HG03442 (cell line): ENCODE measurements around the gene ARL6IP5.

ENCODE experiments used
- ATAC-seq: cut with Tn5 transposase; IDR thresholded peaks from one replicate; pipeline ENCODE4 v1.9.1; 2021; ENCODE audit warnings: mild to moderate bottlenecking, moderate library complexity; ENCODE audit not compliant: unreplicated experiment

ARL6IP5 gene, protein sequence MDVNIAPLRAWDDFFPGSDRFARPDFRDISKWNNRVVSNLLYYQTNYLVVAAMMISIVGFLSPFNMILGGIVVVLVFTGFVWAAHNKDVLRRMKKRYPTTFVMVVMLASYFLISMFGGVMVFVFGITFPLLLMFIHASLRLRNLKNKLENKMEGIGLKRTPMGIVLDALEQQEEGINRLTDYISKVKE

DNA sequence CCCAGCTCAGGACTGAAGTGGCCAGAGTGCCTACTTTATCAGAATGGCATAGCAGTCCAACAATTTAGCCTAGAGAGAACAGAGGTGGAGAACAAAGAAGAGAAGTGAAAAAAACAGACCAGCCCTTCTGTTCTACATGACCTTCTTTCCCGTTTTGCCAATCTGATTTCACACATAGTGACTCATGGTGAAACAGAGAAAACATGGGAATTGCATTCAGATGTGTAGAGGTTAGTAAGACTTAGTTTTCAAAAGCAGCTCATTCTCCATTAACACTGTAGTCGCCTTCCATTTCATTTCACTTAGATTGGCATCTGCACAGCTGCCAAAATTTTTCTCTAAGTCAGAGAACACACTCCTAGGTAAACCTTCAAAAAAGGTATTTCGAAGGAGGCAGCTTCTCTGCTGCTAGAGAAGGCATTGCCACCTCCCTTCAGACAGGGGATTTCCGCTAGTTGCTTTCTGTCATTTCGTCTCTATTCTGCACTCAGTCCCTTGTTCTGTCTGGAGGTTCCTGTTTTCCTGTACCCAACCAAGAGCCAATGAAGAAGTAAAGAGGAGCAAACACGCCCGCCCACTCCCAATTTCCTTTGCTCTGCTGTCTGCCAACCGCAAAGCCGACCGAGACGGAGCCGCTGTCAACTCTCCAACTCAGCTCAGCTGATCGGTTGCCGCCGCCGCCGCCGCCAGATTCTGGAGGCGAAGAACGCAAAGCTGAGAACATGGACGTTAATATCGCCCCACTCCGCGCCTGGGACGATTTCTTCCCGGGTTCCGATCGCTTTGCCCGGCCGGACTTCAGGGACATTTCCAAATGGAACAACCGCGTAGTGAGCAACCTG is at the start of gene ARL6IP5:
Gene ARL6IP5, plus strand, starts transcription at position 612 of the 842 bp plus-strand sequence. Its CDS starts 111 bp downstream, at position 723.
- ATAC-seq = peak; percentile 40

DNA sequence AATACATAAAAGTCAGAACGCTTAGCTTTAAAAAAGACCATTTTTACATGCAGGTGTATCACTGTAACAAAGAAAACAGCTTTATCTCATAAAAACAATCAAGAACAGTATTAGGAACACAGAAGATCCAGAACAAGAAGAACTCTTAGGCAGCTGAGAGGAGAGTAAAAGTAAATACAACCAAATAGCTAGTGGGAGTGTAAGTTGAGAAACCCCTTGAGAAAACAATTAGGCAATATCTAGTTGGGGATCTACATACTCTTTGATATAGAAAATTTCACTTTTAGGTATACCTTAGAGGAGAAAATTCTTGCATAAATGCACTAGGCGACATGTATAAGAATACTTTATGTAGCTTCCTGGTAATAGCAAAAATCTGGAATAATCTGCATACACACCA is 40.1 kb upstream of the ARL6IP5 start:
- no peak for ATAC-seq

DNA sequence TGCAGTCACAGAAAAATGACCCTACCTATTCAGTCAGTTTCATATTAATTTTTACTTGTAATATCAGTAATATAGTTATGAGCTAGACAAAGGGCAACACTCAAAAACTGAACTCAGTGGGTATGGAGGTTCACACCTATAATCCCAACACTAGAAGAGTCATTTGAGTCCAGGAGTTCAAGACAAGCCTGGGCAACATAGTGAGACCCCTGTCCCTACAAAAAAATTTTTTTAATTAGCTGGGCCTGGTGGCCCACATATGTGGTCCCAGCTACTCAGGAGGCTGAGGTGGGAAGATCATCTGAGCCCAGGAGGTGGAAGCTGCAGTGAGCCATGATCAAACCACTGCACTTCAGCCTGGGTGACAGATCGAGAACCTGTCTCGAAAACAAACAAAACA is 35.7 kb upstream of the ARL6IP5 start:
- ATAC-seq = no peak

DNA sequence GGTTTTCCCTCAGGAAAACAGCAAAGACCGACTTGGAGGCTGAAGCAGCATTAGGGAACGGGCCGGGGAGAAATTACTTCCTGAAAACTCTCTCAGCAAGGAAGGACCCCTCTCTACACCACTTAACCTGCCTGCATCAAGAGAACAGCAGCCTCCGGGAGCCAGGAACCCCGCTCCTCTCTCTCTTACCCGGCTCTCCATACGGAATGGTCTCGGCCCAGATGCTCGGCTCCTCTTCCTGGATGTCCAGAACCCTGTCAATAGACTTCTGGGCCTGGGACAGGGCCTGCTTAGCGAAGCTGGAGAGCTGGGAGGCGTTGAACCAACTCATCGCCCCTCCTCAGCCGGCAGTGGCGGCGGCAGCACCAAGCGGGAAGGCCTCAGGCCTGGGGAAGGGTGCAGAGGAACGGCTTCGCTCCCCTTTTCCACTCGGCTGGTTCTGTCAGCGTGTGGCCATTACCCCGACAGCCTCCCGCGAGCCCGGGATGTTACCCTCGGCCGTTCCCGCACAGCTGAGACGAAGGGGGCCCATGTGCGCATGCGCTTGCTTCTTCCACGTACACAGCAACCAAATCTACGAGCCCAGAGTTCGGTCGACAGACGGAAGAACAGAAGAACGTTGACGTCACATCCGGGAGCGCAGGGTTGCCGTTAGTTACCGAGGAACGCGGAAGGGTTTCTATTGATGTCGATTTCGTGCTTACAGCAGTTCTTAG is 32.8 kb upstream of the ARL6IP5 start, which contains the start of gene TMF1:
Gene TMF1, minus strand, starts transcription at position 578 of the 716 bp plus-strand sequence. Its CDS starts 247 bp downstream, at position 331.
- peak; percentile 96 for ATAC-seq

DNA sequence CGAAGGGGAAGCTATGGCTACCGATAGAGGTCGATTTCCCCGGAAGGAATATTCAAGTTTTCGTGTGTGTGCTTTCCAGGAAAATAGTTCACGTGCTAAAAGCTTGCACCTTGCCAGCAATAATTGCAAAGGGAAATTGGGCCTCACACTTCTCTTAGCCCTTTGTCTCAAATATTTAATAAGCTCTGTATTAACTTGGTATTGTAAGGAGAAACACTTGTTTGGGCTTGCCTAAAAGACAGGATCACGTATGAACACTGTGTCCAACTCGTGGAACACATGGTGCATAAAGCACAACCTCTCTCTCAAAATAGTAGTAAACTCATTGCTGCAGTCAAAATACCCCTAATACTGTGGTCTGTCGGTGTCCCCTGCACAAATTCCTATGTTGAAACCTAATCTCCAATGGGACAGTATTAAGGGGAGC is 32.3 kb upstream of the ARL6IP5 start:
- ATAC-seq = no peak

DNA sequence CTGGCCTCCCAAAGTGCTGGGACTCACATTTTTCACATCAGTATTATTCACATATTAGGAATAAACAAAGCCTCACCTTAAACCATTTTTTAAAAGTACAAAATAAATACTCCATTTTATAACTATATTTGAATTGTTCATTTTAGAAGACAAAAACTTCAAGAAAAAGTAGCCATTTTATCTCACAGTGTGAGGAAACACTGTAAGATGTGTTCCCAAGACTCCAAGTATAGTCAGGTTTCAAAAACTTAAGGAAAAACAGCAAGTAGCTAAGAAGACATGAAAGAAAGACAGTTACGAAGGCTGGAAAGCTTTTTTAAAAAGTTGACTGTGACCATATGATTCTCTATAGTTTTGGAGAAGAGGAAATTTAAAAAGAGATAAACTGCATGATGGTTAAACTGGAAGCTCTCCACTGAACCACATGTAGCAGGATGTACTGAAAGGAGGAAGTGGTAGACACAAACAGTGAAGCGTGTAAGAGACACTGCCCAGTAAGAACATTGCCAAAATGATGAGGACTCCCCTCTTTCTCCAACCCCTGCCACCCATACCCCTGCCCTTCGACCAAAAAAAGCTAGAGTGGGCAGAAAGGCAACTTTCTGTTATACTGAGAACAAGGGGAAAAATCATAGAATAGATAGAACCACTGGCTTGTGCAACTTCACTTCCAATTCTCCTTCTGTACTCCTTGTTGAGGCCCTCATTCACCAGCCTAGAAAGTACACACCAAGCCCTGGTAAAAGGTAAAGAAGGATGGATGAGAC is 26.4 kb upstream of the ARL6IP5 start:
- ATAC-seq = peak; percentile 98

DNA sequence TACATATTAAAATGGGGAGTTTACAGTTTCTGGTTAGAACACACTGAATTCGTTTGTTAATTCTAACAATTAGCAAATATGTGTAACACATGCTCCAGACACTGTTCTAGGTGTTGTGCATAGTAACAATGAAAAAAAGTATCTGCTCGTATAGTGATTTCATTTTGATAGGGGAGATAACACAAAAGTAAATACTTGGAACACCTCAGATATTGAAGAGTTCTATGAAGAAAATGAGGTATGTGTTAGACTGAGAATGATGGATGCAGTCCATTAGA is 25.9 kb upstream of the ARL6IP5 start:
- ATAC-seq = no peak

DNA sequence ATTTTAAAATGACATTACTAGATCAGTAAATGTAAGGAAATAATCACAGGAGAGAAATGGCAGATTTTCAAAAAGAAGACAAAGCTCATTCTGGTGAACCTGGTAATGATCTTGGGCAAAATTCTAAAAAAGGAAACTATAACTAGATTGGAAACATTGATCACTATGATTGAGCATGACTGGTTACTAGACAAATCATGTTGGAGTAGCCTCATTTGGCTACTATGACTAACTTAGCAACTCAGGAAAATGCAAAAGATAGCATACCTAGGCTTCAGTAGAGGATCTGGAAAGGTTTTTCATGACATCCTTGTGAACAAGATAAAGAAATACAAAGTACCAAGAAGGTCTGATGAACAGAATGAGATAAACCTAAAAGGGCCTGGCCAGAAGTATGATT is 25.0 kb upstream of the ARL6IP5 start:
- ATAC-seq = no peak

DNA sequence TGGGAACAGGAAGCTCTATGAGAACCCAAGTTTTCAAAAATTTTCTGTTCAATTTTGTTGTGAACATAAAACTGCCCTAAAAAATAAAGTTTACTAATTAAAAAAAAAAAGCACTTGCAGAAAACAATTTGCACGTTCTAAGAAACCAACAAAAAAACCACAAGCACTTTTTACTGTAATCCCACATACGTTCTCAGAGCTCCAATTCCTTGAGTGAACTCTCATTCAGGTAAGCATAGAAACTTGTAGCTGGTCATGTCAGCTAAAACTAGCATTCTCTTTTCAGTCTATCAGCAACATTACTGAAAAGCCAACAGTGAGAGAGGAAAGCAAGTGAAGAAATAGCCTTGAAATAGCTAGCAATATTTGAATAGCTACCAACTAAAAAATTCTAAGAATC is 21.1 kb upstream of the ARL6IP5 start:
- no peak for ATAC-seq

DNA sequence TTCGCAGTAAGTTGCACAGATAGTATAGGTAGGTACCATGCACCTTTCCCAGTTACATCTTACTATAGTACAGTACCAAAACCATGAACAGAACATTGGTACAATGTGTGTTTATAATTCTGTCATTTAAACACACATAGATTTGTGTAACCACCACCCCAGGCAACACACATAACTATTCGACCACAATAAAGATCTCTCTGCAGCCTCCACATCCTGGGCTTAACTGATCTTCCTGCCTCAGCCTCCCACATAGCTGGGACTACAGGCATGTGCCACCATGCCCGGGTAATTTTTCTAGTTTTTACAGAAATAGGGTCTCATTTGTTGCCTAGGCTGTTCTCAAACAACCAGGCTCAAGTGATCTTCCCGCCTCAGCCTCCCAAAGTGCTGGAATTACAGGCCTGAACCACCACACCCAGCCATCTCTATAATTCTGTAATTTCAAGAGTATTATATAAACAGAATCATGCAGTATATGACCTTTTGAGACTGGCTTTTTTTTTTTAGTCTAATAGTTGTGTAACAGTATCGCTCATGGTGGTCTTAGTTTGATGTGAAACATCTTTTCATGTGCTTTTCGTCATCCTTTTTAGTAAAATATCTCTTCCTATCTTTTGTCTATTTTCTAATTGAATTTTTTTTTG is 19.3 kb upstream of the ARL6IP5 start:
- no peak for ATAC-seq

DNA sequence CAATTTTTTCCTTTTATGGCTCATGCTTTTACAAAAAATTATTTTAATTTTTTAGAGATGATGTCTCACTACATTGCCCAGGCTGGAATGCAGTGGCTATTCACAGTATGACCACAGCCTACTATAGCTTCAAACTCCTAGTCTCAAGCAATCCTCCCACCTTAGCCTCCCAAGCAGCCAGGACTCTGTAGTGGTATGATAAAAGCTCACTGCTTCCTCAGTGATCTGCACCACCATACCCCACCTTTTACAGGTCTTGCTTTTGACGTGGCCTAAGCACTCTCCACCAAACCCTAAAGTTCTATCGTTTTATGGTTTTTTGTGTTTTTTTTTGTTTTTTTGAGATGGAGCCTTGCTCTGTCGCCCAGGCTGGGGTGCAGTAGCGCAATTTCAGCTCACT is 18.6 kb upstream of the ARL6IP5 start:
- no peak for ATAC-seq

DNA sequence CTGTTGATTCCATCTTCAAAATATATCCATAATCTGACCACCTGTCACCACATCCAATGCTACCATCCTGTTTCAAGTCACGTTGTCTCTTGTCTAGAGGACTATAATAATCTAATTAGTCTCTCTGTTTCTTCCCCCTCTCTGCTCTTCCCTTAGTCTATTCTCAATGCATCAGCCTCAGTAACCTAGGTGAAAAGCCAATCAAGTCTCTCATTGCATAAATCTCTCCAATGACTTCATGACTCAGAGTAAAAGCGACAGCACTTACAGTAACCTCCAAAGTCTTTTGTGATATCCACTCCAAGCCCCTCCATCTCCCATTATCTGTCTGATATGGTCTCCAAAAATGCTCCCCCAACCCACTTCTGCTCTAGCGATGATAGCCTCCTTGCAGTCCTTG is 11.8 kb upstream of the ARL6IP5 start:
- no peak for ATAC-seq

DNA sequence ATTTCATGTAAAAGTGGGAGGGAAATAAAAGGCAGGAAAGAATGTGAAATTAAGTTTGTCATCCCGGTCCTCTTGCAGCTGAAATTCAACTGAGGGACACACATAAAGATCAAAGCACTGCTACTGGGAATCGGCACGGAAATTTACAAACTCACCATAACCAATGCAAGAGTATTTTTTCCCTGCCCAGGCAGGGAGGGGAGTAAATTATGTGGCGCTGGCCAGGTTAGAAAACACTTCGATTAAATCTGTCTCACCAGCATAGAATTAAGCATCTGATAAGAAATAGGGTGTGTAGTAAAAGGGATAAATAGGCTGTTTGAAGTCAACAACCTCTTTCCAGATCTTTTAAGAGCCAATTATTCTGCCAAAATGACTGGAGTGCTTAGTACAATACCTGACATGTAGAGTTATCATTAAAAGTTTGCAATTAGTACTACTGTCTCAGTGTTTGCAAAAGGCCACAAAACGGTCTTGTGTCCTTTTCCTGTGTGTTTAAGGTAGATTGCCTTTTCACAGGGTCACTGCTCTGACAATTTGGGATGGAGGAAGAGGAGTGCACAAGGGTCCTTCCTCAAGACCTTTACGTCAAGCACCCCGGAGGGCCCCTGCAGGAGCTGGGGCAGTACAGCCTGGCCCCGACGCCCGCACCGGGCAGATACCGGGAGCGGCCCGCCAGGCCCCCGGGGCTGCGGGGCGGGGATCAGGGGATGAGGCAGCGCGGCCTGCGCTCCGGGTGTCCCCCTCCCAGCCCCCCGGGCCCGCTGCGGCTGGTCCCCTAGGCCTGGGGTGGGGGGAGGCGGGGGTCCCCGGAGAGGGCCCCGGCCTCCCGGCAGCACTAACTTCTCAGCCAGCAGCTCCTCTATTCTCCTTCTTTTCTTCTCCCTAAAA is 5.2 kb upstream of the ARL6IP5 start:
- peak; percentile 12 for ATAC-seq

DNA sequence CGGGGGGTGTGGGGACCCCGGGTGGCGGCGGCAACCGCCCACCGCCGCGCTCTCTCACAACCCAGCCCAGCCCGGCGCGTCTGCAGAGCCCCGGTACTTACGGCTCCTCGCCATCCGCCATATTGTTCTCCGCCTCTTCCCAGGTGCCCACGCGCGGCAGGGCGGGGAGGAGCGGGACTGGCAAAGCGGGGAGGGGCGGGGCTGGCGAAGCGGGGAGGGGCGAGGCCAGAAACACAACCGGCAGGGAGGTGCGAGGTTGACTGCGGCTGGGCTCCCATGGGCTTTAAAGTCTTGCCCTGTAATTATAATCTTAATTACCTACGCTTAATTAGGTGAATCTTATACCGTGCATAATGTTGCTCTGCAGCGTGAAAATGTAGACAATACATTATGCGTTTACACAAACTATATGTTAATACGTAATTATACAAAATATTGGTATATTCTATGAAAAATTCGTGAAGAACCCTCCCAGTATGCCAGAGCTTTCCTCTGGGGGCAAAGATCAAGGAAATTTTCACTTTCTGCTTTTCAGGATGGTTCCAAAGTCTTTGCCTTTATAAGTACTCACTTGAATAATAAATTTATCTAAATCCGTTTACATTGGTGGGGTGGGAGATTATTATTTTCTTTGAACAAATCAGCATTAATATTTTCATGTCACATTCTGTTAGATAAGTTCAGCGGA is 4.4 kb upstream of the ARL6IP5 start, which contains the start of gene UBA3:
Gene UBA3, minus strand, starts transcription at position 133 of the 688 bp plus-strand sequence. Its CDS starts 12 bp downstream, at position 121.
- peak; percentile 41 for ATAC-seq

DNA sequence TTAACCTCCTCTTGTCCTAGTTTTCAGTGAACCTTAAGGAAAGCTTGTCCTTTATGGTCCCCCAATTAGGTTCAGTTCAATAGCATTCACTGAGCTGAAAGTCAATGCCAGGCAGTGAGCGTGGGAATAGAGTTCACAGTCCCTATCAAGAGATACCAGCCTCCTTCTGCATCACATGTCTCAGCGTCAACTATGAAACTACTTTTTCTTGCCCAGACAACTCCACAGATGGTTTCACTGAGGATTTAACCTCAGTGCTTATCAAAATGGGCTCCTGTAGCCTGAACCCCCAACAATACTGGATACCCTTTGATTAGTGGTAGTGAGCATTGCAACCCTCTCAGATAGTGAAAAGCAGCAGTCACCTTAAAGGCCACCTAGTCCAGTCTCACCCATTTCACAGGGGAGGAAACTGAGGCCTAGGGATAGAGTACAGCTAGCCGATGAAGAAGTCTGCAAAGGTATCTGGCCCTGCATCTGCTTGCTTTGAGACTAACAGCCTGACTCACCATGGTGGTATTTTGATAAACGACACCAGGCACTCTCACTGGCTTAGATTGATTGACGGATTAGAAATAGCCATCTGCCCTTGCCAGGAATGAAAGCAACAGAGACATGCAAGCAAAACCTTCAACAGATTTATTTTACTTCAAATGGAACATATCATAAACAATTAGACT is 3.0 kb upstream of the ARL6IP5 start:
- no peak for ATAC-seq

DNA sequence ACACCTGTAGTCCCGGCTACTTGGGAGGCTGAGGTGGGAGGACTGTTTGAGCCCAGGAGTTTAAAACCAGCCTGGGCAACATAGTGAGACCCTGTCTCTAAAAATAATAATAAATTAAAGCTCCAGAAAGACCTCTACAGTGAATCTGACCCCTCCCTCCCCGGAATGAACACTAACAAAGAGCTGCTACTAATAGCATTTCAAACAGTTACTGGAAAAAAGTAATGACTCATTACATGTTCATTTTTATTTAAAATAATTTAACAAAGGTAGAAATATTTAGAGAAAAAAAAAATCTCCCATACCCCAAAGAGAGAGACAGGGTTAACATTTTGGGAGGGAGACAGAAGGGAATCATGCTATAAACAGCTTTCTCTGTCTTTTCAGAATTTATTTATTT is 2.4 kb upstream of the ARL6IP5 start:
- no peak for ATAC-seq

DNA sequence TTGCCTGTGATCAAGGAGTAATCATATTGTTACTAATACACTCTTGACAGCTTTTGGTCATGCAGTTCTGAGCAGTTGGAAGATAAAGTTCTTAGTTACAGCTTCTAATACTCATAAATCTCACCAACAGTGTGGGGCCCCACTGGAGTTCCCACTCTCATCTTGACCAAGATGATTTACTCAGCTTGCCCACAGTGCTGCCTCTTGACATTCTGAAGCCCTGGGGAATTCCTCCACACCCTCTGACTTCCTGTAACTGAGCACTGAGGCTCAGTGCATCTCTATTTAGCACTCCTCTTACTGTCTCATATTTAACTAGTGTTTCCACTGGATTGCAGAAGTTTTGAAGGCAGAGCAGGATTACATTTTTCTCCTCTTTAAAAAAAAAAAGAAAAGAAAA is 1.9 kb upstream of the ARL6IP5 start:
- ATAC-seq = peak; percentile 60

DNA sequence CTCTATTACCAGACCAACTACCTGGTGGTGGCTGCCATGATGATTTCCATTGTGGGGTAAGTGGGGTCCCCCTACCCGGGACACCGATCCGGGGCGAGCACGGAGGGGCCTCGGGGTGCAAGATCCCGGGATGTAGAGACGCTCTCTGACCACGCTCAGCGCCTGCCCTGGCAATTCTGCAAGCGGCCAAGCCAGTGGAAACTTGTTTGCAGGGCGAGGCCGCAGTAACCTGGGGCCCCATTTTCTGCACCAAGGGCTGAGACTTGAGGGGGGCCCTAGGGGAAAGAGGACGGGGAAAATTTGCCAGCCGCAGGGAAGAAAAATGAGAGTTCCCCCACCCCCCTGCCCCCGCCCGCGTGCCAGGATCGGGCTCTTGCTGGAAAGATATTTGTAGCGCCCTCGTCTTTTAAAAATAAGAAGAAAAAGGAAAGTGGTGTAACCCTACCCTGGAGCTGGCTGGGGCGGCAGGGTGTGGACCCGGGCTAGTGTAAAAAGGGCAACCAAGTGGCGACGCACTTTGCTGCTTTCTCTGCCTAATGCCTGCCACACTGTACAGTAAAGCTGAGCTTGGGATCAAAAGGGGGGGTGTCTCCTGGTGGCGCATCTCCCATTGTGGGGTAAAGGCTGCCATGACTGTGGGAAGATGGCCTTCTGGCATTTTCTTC is 563 bp downstream of the ARL6IP5 start:
- ATAC-seq = no peak
